HG03025 (cell line): ENCODE data around the gene SLAMF7.
"Not testable (repeated sequence)": the region's sequence is repeated elsewhere in the genome, so short reads cannot be mapped to it uniquely, and the experiment has no call there.

Experiments
- ATAC-seq: cut with Tn5 transposase; IDR thresholded peaks from one replicate; pipeline ENCODE4 v1.9.1; 2021; ENCODE audit warnings: mild to moderate bottlenecking, moderate library complexity; ENCODE audit not compliant: unreplicated experiment, low FRiP score

The SLAMF7 gene

GRCh38 chr1:160767395-160768294 lies 28.6 kb downstream of the SLAMF7 start:
- ATAC-seq = peak; percentile 71

- peak; percentile 67 for ATAC-seq
These were observed 29.2 kb downstream of the SLAMF7 start for GRCh38 chr1:160768295-160768657.

DNA sequence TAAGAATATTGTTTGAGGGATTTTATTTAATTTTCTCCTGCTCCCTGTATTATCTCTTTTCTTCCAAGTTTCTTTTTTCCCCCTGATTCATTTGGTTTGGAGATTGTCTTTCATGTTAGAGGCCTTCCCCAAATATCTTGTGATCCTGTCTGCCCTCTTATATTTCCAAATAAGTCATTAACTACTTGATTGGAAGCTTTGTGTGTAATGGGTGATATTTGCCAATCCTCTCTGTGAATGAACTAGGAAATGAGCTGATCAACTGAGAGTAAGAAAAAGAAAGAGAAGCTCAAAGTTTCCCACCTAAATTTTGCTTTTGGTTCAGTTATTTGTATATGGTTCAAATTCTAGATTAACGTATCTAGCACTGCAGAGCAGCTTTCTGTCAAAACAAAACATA lies 33.3 kb downstream of the SLAMF7 start:
- no peak for ATAC-seq

GRCh38 chr1:160773093-160773492 lies 34.0 kb downstream of the SLAMF7 start:
- ATAC-seq = no peak

GRCh38 chr1:160774886-160775719 lies 36.1 kb downstream of the SLAMF7 start:
- ATAC-seq = no peak

GRCh38 chr1:160776178-160776577 lies 37.1 kb downstream of the SLAMF7 start:
- ATAC-seq = no peak

DNA sequence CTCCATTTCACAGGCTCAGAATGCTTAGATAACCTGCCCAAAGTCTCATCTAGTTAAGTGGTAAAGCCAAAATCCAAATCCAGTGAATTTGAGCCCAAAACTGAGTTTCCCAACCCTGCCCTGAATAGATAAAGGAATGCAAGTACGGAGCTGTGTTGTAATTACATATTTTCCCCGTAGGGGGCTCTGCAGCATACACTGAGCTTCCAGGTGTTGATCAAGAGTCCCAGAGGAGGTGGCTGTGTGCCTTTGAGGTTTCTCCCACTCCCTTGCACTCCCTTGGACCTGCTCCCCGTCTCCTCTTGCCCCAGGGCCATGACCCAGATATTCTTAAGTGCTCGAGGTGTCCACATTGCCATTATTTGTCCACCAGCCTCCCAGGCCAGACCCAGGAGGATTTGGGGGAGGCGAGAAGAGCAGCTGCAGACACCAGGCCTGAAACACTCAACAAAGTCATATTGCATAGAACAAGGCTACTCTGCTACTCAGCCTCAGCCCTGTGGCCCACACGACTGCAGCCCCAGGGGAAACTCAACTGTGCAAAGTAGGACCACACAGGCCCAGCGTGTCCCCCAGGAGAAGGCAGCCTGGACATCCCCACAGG lies 38.5 kb downstream of the SLAMF7 start:
- ATAC-seq = no peak

DNA sequence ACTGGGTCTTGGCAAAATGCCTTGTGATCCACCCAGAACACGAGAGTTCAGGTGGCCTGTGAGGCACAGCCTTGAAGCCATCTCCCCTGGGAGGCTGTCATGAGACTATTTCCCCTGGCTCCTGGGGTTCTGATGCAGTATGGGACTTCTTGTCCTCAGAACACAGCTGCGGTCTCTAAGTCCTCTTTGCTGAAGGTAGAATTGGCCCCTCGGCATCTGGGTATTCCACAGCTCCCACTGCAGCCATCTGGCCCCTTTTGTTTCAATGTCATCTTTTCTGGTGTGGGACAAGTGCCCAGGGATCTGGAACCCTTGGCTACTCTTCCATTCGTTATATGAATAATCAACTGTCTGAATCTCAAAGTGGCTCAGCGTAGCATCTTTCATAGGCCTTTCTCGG lies 39.9 kb downstream of the SLAMF7 start:
- ATAC-seq = no peak

GRCh38 chr1:160779626-160780397 lies 40.8 kb downstream of the SLAMF7 start:
- no peak for ATAC-seq

DNA sequence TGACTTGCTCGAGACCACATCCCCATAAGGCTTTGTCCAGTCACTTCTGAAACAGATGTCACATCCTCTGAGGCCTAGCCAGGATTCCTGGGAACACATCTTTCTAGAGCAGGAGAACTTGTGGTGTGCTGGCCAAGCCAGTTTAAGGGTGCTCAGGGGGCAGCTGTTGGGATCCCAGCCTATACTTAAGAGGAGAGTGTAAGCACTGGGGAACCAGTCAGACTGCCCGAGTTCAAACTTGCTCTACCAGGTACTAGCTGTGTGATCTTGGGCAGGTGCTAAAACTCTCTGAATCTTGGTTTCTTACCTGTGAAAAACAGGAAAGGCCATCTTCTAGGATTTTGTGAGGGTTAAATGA lies 41.3 kb downstream of the SLAMF7 start:
- no peak for ATAC-seq

DNA sequence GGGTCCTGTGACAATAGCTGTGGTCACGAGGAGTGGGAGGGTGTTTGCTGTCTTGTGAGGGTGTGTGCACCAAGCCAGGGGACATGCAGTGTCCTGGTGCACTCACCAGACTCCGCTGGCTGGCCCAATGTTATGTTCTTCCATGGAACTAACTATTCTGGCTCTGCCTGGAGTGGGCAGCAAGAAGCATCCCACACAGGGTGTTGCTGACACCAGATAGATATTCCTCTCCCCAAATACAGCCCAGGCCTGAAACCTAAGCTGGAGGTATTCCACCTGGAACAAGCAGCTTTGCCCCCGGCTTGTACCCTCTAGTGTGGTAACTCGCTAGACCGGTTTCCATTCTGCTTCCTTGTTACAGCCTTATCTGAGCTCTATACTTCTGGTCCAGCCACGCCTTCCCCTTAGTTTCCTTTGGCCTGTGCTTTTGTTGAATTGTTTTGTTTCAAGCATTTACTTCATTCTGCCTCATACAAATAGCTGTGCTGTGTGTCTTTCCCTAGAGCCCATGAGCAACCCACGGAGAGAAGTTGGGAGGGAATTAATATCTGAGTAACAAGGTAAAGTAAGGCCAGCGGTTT lies 42.2 kb downstream of the SLAMF7 start:
- no peak for ATAC-seq

GRCh38 chr1:160781914-160782689 lies 43.1 kb downstream of the SLAMF7 start:
- no peak for ATAC-seq

DNA sequence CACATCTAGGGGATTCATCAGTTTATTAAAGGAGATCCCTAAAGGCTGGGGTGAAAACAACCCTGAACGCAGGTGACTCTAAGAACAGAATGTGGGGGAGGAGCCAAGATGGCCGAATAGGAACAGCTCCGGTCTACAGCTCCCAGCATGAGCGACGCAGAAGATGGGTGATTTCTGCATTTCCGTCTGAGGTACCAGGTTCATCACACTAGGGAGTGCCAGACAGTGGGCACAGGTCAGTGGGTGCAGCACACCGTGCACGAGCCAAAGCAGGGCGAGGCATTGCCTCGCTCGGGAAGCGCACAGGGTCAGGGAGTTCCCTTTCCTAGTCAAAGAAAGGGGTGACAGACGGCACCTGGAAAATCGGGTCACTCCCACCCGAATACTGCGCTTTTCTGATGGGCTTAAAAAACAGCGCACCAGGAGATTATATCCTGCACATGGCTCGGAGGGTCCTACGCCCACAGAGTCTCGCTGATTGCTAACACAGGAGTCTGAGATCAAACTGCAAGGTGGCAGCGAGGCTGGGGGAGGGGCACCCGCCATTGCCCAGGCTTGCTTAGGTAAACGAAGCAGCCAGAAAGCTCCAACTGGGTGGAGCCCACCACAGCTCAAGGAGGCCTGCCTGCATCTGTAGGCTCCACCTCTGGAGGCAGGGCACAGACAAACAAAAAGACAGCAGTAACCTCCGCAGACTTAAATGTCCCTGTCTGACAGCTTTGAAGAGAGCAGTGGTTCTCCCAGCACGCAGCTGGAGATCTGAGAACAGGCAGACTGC lies 44.1 kb downstream of the SLAMF7 start:
- ATAC-seq = not testable (repeated sequence)

DNA sequence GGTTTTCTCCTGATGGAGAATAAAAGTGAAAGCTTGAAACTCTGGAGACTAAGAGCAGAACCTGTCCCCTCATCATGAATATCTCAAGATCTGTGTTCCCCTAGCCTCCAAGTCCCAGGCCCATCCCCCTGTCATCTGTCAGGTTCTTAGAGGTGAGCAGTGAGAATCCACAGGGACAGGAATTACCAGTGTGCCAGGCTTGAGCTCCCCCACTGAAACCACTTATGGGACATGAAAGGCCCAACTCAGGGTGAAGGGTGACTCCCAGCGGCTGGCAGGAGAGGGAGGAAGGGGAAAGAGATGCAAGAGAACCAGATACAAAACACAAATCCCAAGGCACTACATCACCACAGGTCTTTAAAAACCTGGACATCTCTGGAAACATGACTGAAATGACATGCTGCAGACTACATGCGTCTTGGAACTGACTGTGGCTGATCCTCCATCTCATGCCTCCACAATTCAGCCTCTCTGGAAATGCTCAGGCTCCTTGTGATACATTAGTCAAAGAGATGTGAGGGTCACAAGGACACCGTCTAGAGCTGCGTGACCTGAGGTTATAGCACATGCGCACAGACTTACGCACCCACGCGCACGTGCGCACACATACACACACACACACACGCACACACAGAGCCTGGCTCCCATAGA lies 50.1 kb downstream of the SLAMF7 start:
- ATAC-seq = no peak

DNA sequence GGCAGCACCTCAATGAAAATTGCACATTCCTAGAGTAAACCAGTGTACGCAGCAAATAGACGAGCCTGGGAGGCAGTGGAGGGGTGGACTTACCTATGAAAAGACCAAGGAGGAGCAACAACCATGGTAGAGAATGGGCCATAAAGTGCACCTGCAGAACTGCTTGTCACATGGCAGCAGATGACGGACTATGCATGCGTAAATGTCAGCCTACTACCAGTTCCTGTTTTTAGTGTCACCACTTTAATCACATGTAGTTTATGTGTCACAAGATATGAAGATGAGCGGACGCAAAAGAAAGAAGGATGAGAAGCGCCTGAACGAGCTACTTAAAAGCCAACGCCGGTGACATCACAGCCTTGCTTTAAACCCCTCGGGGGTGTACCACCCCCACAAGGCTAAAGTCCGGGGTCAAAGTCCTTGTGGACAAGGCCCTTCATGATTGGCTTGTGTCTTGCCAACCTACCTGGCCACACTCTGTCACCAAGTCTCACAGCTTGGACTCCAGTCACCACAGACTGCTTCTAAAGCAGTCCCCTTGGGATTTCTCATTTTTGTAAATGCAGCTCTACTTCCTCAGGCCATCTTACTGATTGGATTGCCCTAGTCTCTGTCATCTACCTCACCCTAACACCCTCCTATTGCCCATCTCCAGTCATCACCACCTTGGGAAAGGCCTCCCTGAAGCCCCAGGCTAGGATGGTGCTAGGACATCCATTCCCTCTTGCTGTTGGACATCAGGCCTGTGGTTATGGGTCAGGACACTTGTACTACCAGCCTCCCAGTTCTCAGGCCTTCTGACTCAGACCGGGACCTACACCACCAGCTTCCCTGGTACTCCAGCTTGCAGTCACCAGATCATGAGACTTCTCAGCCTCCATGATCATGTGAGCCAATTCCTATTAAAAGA lies 50.9 kb downstream of the SLAMF7 start:
- no peak for ATAC-seq

- ATAC-seq = no peak
These were observed 55.3 kb downstream of the SLAMF7 start for GRCh38 chr1:160794376-160794775.

GRCh38 chr1:160795951-160796383 lies 56.9 kb downstream of the SLAMF7 start, which contains the start of gene LY9:
LY9 (plus strand) TSS chr1:160796174; CDS start chr1:160796188, 14 bp downstream.
- ATAC-seq = peak; percentile 66
